ENCODE results near the gene DLG2. TPM values are rescaled to one million over a fixed set of nuclear protein-coding genes. Genes with fewer than 3 reads are reported as not detected.

Gene DLG2
- total and polyA plus RNA-seq, 4 experiments from 2014 or later = 0.78 to 2.7 (median 1.9) TPM

GRCh38 chr11:83801799-83802198 is 1825.3 kb downstream of the DLG2 start:
- H3K4me1 Mint-ChIP-seq = no peaks in the 10 kb centered on the region
- Histone ChIP-seq H3K27me3 (ENCODE audit: insufficient read depth, low read length) (no peaks in the 10 kb centered on the region), H3K27ac (ENCODE audit: low read depth, low read length) (no peak overlapping the region), H3K9me3 (ENCODE audit: control insufficient read depth in 1 of 2, low read length in 2 of 2) (no peaks in the 10 kb centered on the region), H3K4me3 (ENCODE audit: low read length in 2 of 2) (no peak overlapping the region), H3K36me3 (ENCODE audit: insufficient read depth, low read length) (no peaks in the 10 kb centered on the region), H3K4me1 (ENCODE audit: insufficient read depth, low read length) (no peaks in the 10 kb centered on the region)
- intact Hi-C loops (cut with micrococcal nuclease) = no loop called here
- H3K27ac Mint-ChIP-seq = no peak overlapping the region
- H3K4me3 Mint-ChIP-seq = no peak overlapping the region
- no peak for DNase-seq
- CTCF ChIA-PET (ENCODE audit: partially characterized antibody) = no interaction called here
- H3K27me3 Mint-ChIP-seq = peaks cover 0 to 3% of the 10 kb centered on the region in 2 donors
- no peaks in the 10 kb centered on the region for H3K36me3 Mint-ChIP-seq
- no peaks in the 10 kb centered on the region for H3K9me3 Mint-ChIP-seq
- POLR2A ChIA-PET (ENCODE audit: partially characterized antibody) = no interaction called here

- H3K4me1 ChIP-seq (ENCODE audit: insufficient read depth, low read length) = no peaks in the 10 kb centered on the region
- no peak for DNase-seq
- no peaks in the 10 kb centered on the region for H3K36me3 ChIP-seq (ENCODE audit: insufficient read depth, low read length)
- H3K9me3 ChIP-seq (ENCODE audit: control insufficient read depth in 1 of 2, low read length in 2 of 2) = no peaks in the 10 kb centered on the region
- H3K9me3 Mint-ChIP-seq = no peaks in the 10 kb centered on the region
- no peak overlapping the region for H3K4me3 Mint-ChIP-seq
- ChIA-PET CTCF (ENCODE audit: partially characterized antibody) (no interaction called here), POLR2A (ENCODE audit: partially characterized antibody) (no interaction called here)
- H3K27ac Mint-ChIP-seq = no peak overlapping the region
- H3K27ac ChIP-seq (ENCODE audit: low read depth, low read length) = no peak overlapping the region
- no peaks in the 10 kb centered on the region for H3K36me3 Mint-ChIP-seq
- H3K4me1 Mint-ChIP-seq = no peaks in the 10 kb centered on the region
- intact Hi-C loops (cut with micrococcal nuclease) = no loop called here
- H3K27me3 Mint-ChIP-seq = peaks cover 0 to 2% of the 10 kb centered on the region in 2 donors
- H3K4me3 ChIP-seq (ENCODE audit: low read length in 2 of 2) = no peak overlapping the region
- H3K27me3 ChIP-seq (ENCODE audit: insufficient read depth, low read length) = peaks cover 5% of the 10 kb centered on the region
Measured at GRCh38 chr11:83793310-83793709, 1833.8 kb downstream of the DLG2 start.

GRCh38 chr11:83791557-83791956 is 1835.6 kb downstream of the DLG2 start:
- H3K4me1 Mint-ChIP-seq = no peaks in the 10 kb centered on the region

GRCh38 chr11:83785942-83786341 is 1841.2 kb downstream of the DLG2 start:
- CTCF ChIA-PET (ENCODE audit: partially characterized antibody) = no interaction called here
- peaks cover 0 to 1% of the 10 kb centered on the region in 2 donors for H3K27me3 Mint-ChIP-seq
- Histone ChIP-seq H3K4me3 (ENCODE audit: low read length in 2 of 2) (no peak overlapping the region), H3K27me3 (ENCODE audit: insufficient read depth, low read length) (no peaks in the 10 kb centered on the region), H3K9me3 (ENCODE audit: control insufficient read depth in 1 of 2, low read length in 2 of 2) (no peaks in the 10 kb centered on the region), H3K4me1 (ENCODE audit: insufficient read depth, low read length) (no peaks in the 10 kb centered on the region), H3K36me3 (ENCODE audit: insufficient read depth, low read length) (no peaks in the 10 kb centered on the region), H3K27ac (ENCODE audit: low read depth, low read length) (no peak overlapping the region)
- no peaks in the 10 kb centered on the region for H3K9me3 Mint-ChIP-seq
- H3K36me3 Mint-ChIP-seq = no peaks in the 10 kb centered on the region
- POLR2A ChIA-PET (ENCODE audit: partially characterized antibody) = no interaction called here
- DNase-seq = no peak
- H3K4me1 Mint-ChIP-seq = no peaks in the 10 kb centered on the region
- no peak overlapping the region for H3K27ac Mint-ChIP-seq
- H3K4me3 Mint-ChIP-seq = no peak overlapping the region
- intact Hi-C loops (cut with micrococcal nuclease) = no loop called here

More at GRCh38 chr11:83791557-83791956, 1835.6 kb downstream of the DLG2 start:
- CTCF ChIA-PET (ENCODE audit: partially characterized antibody) = no interaction called here
- Histone ChIP-seq H3K9me3 (ENCODE audit: control insufficient read depth in 1 of 2, low read length in 2 of 2) (no peaks in the 10 kb centered on the region), H3K27me3 (ENCODE audit: insufficient read depth, low read length) (peaks cover 5% of the 10 kb centered on the region), H3K4me1 (ENCODE audit: insufficient read depth, low read length) (no peaks in the 10 kb centered on the region), H3K27ac (ENCODE audit: low read depth, low read length) (no peak overlapping the region), H3K36me3 (ENCODE audit: insufficient read depth, low read length) (no peaks in the 10 kb centered on the region), H3K4me3 (ENCODE audit: low read length in 2 of 2) (no peak overlapping the region)
- Mint-ChIP-seq H3K4me3 (no peak overlapping the region), H3K27me3 (no peaks in the 10 kb centered on the region), H3K36me3 (no peaks in the 10 kb centered on the region), H3K9me3 (no peaks in the 10 kb centered on the region), H3K27ac (no peak overlapping the region)
- intact Hi-C loops (cut with micrococcal nuclease) = no loop called here
- no peak for DNase-seq
- POLR2A ChIA-PET (ENCODE audit: partially characterized antibody) = no interaction called here

GRCh38 chr11:83784419-83784818 is 1842.7 kb downstream of the DLG2 start:
- no peak overlapping the region for H3K4me3 Mint-ChIP-seq
- no peaks in the 10 kb centered on the region for H3K36me3 Mint-ChIP-seq
- Histone ChIP-seq H3K9me3 (ENCODE audit: control insufficient read depth in 1 of 2, low read length in 2 of 2) (no peaks in the 10 kb centered on the region), H3K27me3 (ENCODE audit: insufficient read depth, low read length) (no peaks in the 10 kb centered on the region), H3K27ac (ENCODE audit: low read depth, low read length) (no peak overlapping the region), H3K4me3 (ENCODE audit: low read length in 2 of 2) (no peak overlapping the region), H3K36me3 (ENCODE audit: insufficient read depth, low read length) (no peaks in the 10 kb centered on the region), H3K4me1 (ENCODE audit: insufficient read depth, low read length) (no peaks in the 10 kb centered on the region)
- ChIA-PET CTCF (ENCODE audit: partially characterized antibody) (no interaction called here), POLR2A (ENCODE audit: partially characterized antibody) (no interaction called here)
- intact Hi-C loops (cut with micrococcal nuclease) = no loop called here
- no peaks in the 10 kb centered on the region for H3K9me3 Mint-ChIP-seq
- H3K4me1 Mint-ChIP-seq = no peaks in the 10 kb centered on the region
- no peak overlapping the region for H3K27ac Mint-ChIP-seq
- H3K27me3 Mint-ChIP-seq = peaks cover 0 to 1% of the 10 kb centered on the region in 2 donors
- DNase-seq = no peak

- Mint-ChIP-seq H3K4me1 (no peaks in the 10 kb centered on the region), H3K27ac (no peak overlapping the region), H3K4me3 (no peak overlapping the region), H3K36me3 (no peaks in the 10 kb centered on the region), H3K27me3 (peaks cover 0 to 1% of the 10 kb centered on the region in 2 donors), H3K9me3 (no peaks in the 10 kb centered on the region)
- no peak overlapping the region for H3K27ac ChIP-seq (ENCODE audit: low read depth, low read length)
- intact Hi-C loops (cut with micrococcal nuclease) = no loop called here
- CTCF ChIA-PET (ENCODE audit: partially characterized antibody) = no interaction called here
- no peak overlapping the region for H3K4me3 ChIP-seq (ENCODE audit: low read length in 2 of 2)
- H3K27me3 ChIP-seq (ENCODE audit: insufficient read depth, low read length) = no peaks in the 10 kb centered on the region
- H3K36me3 ChIP-seq (ENCODE audit: insufficient read depth, low read length) = no peaks in the 10 kb centered on the region
- POLR2A ChIA-PET (ENCODE audit: partially characterized antibody) = no interaction called here
- H3K9me3 ChIP-seq (ENCODE audit: control insufficient read depth in 1 of 2, low read length in 2 of 2) = no peaks in the 10 kb centered on the region
- H3K4me1 ChIP-seq (ENCODE audit: insufficient read depth, low read length) = no peaks in the 10 kb centered on the region
- DNase-seq = no peak
Measured at GRCh38 chr11:83782329-83782728, 1844.8 kb downstream of the DLG2 start.

GRCh38 chr11:83779876-83780275 is 1847.3 kb downstream of the DLG2 start:
- Histone ChIP-seq H3K27ac (ENCODE audit: low read depth, low read length) (no peak overlapping the region), H3K4me3 (ENCODE audit: low read length in 2 of 2) (no peak overlapping the region), H3K4me1 (ENCODE audit: insufficient read depth, low read length) (no peaks in the 10 kb centered on the region), H3K36me3 (ENCODE audit: insufficient read depth, low read length) (no peaks in the 10 kb centered on the region), H3K9me3 (ENCODE audit: control insufficient read depth in 1 of 2, low read length in 2 of 2) (no peaks in the 10 kb centered on the region), H3K27me3 (ENCODE audit: insufficient read depth, low read length) (no peaks in the 10 kb centered on the region)
- Mint-ChIP-seq H3K4me3 (no peak overlapping the region), H3K36me3 (no peaks in the 10 kb centered on the region), H3K27ac (no peak overlapping the region), H3K4me1 (no peaks in the 10 kb centered on the region), H3K27me3 (peaks cover 1 to 4% of the 10 kb centered on the region in 2 donors), H3K9me3 (no peaks in the 10 kb centered on the region)
- DNase-seq = no peak
- POLR2A ChIA-PET (ENCODE audit: partially characterized antibody) = no interaction called here
- CTCF ChIA-PET (ENCODE audit: partially characterized antibody) = no interaction called here
- intact Hi-C loops (cut with micrococcal nuclease) = no loop called here

GRCh38 chr11:83778596-83778995 is 1848.5 kb downstream of the DLG2 start:
- DNase-seq = no peak
- H3K27me3 Mint-ChIP-seq = peaks cover 1 to 4% of the 10 kb centered on the region in 2 donors
- no peaks in the 10 kb centered on the region for H3K36me3 Mint-ChIP-seq

More at GRCh38 chr11:83778596-83778995, 1848.5 kb downstream of the DLG2 start:
- Mint-ChIP-seq H3K4me3 (no peak overlapping the region), H3K9me3 (no peaks in the 10 kb centered on the region), H3K27ac (no peak overlapping the region), H3K4me1 (no peaks in the 10 kb centered on the region)
- CTCF ChIA-PET (ENCODE audit: partially characterized antibody) = no interaction called here
- Histone ChIP-seq H3K4me3 (ENCODE audit: low read length in 2 of 2) (no peak overlapping the region), H3K27me3 (ENCODE audit: insufficient read depth, low read length) (no peaks in the 10 kb centered on the region), H3K4me1 (ENCODE audit: insufficient read depth, low read length) (no peaks in the 10 kb centered on the region), H3K27ac (ENCODE audit: low read depth, low read length) (no peak overlapping the region), H3K36me3 (ENCODE audit: insufficient read depth, low read length) (no peaks in the 10 kb centered on the region), H3K9me3 (ENCODE audit: control insufficient read depth in 1 of 2, low read length in 2 of 2) (no peaks in the 10 kb centered on the region)
- POLR2A ChIA-PET (ENCODE audit: partially characterized antibody) = no interaction called here
- intact Hi-C loops (cut with micrococcal nuclease) = no loop called here

Measured in CD4-positive, alpha-beta memory T cell (primary cell).